Gastroesophageal sphincter (tissue), 3 donors: ENCODE measurements around the gene VAV3.

Experiments
- EP300 ChIP-seq: sonication (generic); formaldehyde crosslinking; IDR thresholded peaks from one replicate; pipeline ENCODE4 v1.6.1; 2017; ENCODE audit warnings: antibody characterized with exemption, mild to moderate bottlenecking
- POLR2AphosphoS5 ChIP-seq: sonication (generic); formaldehyde crosslinking; IDR thresholded peaks from one replicate; pipeline ENCODE4 v1.6.1; 2017; ENCODE audit warnings: antibody characterized with exemption
- TF ChIP-seq, protein P1 (sequence below), 4 experiments: fragments of 200-600 bp in 2 of 4; fragments of 450-650 bp in 2 of 4; sonication (generic) in 1 of 4; IDR thresholded peaks; one replicate each; pipeline ENCODE4 v1.5.1; 2017 to 2019; ENCODE audit warnings: antibody characterized with exemption in 4 of 4, mild to moderate bottlenecking in 2 of 4, moderate library complexity in 2 of 4

DNA sequence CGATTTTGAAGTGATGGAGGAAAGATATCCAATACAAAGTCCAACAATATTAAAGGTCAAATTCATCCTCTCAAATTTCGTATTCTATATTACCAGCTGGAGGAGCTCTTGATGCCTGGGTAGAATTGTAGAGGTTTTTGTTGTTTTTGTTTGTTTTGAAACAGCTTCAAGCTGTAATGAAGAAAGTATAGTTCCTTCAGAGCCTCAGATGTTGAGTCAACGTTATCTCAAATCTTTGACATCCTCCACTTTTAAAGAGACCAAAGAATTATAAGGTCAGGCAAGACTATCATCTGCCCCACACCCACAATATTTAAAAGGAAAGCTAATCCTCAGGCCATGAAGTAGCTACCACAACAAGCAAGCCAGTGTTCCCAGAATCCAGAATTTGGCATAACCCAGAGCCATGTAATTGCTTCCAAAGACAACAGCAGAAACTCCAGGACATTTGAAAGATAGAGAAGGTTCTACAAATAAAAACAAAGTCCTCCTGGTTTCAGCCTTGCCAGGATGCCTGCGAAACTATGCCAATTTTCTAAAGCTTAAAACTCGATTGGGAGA, 24.9 kb downstream of the VAV3 start:
- TF ChIP-seq POLR2AphosphoS5 (no peak), EP300 (no peak)
- TF ChIP-seq, protein P1, sequence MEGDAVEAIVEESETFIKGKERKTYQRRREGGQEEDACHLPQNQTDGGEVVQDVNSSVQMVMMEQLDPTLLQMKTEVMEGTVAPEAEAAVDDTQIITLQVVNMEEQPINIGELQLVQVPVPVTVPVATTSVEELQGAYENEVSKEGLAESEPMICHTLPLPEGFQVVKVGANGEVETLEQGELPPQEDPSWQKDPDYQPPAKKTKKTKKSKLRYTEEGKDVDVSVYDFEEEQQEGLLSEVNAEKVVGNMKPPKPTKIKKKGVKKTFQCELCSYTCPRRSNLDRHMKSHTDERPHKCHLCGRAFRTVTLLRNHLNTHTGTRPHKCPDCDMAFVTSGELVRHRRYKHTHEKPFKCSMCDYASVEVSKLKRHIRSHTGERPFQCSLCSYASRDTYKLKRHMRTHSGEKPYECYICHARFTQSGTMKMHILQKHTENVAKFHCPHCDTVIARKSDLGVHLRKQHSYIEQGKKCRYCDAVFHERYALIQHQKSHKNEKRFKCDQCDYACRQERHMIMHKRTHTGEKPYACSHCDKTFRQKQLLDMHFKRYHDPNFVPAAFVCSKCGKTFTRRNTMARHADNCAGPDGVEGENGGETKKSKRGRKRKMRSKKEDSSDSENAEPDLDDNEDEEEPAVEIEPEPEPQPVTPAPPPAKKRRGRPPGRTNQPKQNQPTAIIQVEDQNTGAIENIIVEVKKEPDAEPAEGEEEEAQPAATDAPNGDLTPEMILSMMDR (IDR thresholded peaks at IDR 0.05), result no peak
